HG02852 (cell line): ENCODE measurements around the gene CNTNAP3.
"Not testable (repeated sequence)": the region's sequence is repeated elsewhere in the genome, so short reads cannot be mapped to it uniquely, and the experiment has no call there.

Experiments
- ATAC-seq: cut with Tn5 transposase; IDR thresholded peaks from one replicate; pipeline ENCODE4 v1.9.1; 2021; ENCODE audit warnings: mild to moderate bottlenecking, moderate library complexity; ENCODE audit not compliant: unreplicated experiment

Gene CNTNAP3

GRCh38 chr9:39287980-39288379 lies at the start of gene CNTNAP3:
Gene CNTNAP3 (minus strand): TSS chr9:39288167. CDS start chr9:39288064, 103 bp downstream.
- ATAC-seq: not testable (repeated sequence)

DNA sequence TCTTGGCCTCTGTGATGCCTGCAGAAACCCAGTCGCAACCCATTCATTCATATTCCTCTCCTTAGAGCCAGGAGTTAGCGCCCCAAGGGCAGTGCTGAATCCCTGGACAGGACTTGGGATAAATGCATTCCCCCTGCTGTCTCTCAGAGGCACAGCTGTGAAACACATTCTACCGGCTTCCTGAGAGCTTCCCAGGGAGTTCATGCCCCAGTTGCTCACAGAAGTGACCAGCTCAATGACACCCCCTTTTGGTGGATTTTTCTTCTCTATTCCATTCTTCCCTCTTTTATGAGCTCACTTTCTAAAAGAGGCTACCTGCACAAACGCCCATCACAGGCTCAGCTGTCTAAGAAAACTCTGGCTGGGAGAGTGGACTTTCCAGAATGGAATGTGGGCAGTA lies 8.0 kb downstream of the CNTNAP3 start:
- not testable (repeated sequence) for ATAC-seq

DNA sequence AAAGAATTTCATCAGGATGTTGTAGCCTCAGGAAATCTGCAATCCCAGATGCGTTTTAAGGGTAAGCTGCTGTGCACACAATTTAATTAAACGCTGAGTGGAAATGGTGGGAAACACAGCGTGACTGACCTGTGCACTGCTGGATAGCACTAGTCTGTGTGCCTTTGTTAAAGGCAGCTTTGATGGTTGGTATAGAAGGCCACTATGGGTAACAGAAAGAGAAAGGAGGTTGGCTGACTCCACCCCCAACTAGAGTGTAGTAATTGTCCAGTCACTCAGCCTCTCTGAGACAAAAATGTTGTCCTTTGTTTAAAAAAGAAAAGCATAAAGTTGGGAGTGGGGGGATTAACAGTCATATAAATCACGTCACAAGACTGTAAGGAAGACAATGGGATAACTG lies 45.5 kb downstream of the CNTNAP3 start:
- ATAC-seq: not testable (repeated sequence)

- not testable (repeated sequence) for ATAC-seq
Measured at GRCh38 chr9:39232130-39232991, 55.6 kb downstream of the CNTNAP3 start.

- not testable (repeated sequence) for ATAC-seq
Measured at GRCh38 chr9:39215976-39216375, 72.0 kb downstream of the CNTNAP3 start.

- not testable (repeated sequence) for ATAC-seq
Measured at GRCh38 chr9:39209773-39210172, 78.2 kb downstream of the CNTNAP3 start.

- not testable (repeated sequence) for ATAC-seq
Measured at GRCh38 chr9:39206643-39207042, 81.3 kb downstream of the CNTNAP3 start.

GRCh38 chr9:39205842-39206241 lies 82.1 kb downstream of the CNTNAP3 start:
- not testable (repeated sequence) for ATAC-seq

- ATAC-seq: not testable (repeated sequence)
Measured at GRCh38 chr9:39200412-39200811, 87.6 kb downstream of the CNTNAP3 start.

- ATAC-seq: not testable (repeated sequence)
Measured at GRCh38 chr9:39198000-39198709, 89.8 kb downstream of the CNTNAP3 start.

DNA sequence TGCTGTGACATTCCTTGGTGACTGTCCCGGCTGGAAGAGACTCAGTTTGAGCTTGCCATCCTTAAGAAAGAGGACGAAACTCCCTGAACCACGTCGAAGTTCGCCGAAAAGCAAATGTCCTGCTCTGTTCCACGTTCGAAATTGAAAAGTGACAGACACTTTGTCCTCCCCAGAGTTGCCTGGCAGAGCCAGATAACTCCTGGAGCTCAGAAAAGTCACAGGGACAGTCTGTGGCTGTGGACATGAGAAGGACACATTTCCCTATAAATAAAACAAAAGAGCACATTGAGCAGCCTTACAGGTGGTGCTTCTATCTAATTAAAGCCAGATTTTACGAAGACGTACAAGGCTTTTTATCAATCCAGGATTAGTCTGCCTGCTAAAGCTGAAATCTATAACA lies 116.6 kb downstream of the CNTNAP3 start:
- not testable (repeated sequence) for ATAC-seq

DNA sequence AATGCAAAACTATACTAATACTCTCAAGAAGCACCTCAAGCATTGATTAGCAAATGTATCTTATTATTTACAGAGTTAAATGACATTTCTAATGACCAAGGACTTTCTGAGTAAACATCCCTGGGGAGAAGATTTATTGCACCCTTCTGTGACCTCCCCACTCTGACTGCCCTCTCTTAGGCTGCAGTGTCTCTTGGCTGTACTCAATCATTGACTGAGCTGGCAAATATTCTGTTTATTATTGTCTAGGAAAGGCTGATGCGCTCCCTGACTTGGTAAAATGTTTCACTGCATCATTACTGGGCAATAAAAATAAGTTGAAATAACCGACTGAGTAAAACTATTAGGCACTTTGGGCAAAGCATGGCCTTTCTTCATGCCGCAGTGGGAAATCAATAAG lies 130.3 kb downstream of the CNTNAP3 start:
- ATAC-seq: not testable (repeated sequence)

DNA sequence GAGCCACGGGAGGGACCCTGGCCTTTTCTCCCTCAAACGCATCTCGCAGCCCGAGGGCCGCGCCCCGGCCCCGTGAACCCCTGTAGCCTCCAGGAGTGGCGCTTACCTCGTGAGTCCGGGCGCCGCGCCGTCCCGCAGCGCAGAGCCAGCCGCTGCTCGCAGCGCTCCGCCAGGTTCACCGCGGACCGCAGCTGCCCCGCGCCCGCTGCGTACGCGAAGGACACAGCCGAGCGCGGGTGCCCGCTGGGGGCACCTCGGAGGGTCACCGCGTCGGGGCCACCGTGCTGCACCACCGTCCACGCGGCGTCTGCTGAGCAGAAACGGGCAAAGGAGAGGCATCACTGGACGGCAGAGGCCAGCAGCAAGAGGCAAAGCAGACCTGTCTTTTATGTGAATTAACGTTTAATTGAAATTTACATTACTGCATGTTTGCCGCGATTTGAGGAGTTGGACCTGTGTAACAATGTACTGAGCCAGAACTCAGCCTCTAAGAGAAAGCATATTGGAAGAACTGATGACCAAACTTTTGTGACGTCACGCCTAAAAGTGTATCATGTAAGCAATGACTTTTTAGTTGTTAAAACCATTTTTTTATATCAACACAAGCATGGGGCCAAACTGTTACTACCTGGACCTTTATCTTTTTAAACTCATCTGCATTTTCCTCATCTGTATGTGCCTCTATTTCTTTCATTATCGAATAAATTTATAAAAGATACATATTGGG lies 155.0 kb downstream of the CNTNAP3 start:
- not testable (repeated sequence) for ATAC-seq

GRCh38 chr9:39121401-39121800 lies 166.6 kb downstream of the CNTNAP3 start:
- not testable (repeated sequence) for ATAC-seq

DNA sequence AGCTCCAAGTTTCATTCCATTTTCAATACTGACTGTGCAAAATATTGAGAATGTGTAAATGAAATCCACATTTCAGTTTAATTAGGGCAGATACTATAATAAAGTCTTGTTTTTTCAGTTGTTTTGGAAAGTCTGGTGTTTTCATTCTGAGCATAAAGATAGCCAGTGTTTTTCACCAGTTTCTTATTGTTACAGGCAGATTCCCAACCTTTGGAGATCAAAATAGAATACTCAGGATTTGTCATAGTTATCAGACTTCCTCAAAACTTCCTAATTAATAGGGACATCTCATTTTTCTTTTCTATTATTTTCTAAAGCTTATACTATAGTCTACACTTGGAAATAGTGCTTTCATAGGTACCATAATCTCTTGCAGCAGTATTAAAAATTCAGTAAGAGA lies 176.2 kb downstream of the CNTNAP3 start:
- ATAC-seq: not testable (repeated sequence)

GRCh38 chr9:39108145-39108544 lies 179.8 kb downstream of the CNTNAP3 start:
- no peak for ATAC-seq

- not testable (repeated sequence) for ATAC-seq
Measured at GRCh38 chr9:39097208-39097607, 190.8 kb downstream of the CNTNAP3 start.

DNA sequence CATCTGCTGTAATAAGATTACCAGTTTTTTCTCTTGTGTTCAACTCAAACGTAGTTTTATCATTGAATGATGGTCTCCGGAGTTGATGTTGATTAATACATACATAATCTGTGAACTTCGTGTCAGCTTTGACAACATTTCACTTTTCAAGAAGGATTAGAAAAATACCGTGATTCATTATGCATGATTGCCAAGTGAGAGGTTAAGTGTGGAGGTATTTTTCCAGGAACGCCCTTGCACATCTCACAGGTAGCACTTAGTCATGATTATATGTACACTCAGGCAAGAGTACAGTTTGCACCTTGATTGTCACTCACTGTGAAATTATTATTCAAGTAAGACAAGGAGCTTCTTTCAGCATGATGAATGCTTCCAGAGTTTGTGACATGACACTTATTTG lies 202.7 kb downstream of the CNTNAP3 start:
- not testable (repeated sequence) for ATAC-seq

- ATAC-seq: not testable (repeated sequence)
Measured at GRCh38 chr9:39082574-39082973, 205.4 kb downstream of the CNTNAP3 start.

DNA sequence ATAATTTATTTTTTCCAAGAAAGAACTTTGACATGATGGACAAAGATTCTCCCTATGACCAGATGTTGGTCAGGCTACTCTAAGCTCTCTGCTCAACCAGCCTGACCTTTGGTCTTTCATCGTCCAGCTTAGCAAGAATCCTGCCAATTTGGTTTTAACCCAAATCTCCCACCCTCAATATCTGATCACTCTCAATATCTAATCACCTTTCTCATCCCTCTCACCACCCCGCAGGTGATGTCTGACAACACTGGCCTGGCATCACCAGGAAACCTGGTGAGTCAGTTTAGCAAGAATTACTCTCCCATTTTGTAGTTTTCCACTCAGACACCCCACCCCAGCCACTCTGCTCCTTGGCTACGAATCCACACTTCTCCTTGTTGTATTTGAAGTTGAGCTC lies 207.9 kb downstream of the CNTNAP3 start:
- not testable (repeated sequence) for ATAC-seq

DNA sequence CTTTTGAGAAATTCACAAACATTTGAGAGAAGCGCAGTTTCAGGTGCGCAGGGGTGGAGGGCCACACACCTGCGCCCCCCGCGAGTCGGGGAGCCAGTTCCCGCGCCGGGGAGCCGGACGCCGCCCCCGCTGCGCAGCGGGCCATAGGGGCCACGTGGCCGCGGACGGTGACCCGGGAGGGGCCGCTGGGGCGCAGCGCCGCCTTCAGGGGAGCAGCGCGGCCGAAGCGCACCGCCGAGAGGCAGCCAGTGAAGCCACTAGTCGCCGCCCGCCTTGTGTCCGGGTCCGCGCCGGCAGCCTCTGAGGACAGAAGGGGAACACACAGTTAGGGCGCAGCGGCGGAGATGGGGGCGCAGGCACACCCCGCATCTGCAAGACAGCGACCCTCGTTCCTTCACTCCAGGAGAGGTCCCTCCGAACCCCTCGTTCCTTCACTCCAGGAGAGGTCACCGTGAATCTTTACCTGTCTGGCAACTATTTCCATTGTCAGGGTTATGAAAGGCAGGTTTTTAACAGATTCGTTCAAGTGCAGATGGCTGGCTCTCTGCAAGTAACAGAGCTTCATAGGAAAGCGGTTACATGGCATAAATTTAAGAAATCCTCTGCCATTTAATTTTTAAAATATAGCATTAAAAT lies 209.2 kb downstream of the CNTNAP3 start:
- ATAC-seq: peak; percentile 62
